Frontal cortex (tissue), 4 donors: ENCODE data around the gene NTN1. TPM values are rescaled to one million over a fixed set of nuclear protein-coding genes. Genes with fewer than 3 reads are reported as not detected.

Experiments used
- DNase-seq, 2 donors: peaks; one replicate each; pipeline ENCODE4 v3.0.0; 2012; ENCODE audit warnings: low spot score in 2 of 2
- FAIRE-seq: peaks from 2 replicates; lab custom pipeline; 2012; peaks lifted over from hg19 to GRCh38; lab: Jason Lieb, UNC
- small RNA-seq: library from RNA; depleted of rRNA; stranded (forward); fragments of <200 nt; gene quantifications from one replicate; pipeline ENCODE3, GENCODE V24; 2014
- total RNA-seq: library from RNA; depleted of rRNA; stranded (reverse); fragments of >200 nt; gene quantifications from one replicate; pipeline ENCODE4 v1.2.3, GENCODE V29; 2014
- donor health status: control.
- donor health status: control.
- donor health status: control.

Gene NTN1
- total RNA-seq, 1 donor from 2014 or later = 6.5 TPM

DNA sequence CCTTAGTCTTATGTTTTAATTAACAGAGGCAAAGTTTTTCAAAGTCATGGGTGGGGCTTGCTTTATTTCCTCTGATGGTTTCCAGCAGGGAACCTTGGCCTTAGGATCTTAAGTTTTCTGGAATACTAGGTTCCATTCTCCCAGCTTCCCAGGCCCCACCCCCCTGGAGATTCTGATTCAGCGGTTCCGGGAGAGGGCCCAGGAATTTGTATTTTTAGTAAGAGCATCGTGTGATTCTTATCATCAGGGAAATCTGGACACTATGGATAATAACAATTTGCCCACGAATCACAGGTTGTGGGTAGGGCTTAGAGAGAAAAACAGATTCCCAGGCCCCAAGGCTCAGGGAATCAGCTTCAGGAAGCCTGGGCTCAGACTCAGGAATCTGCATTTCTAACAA lies 263.6 kb downstream of the NTN1 start:
- no peak for DNase-seq
- no peak for FAIRE-seq

DNA sequence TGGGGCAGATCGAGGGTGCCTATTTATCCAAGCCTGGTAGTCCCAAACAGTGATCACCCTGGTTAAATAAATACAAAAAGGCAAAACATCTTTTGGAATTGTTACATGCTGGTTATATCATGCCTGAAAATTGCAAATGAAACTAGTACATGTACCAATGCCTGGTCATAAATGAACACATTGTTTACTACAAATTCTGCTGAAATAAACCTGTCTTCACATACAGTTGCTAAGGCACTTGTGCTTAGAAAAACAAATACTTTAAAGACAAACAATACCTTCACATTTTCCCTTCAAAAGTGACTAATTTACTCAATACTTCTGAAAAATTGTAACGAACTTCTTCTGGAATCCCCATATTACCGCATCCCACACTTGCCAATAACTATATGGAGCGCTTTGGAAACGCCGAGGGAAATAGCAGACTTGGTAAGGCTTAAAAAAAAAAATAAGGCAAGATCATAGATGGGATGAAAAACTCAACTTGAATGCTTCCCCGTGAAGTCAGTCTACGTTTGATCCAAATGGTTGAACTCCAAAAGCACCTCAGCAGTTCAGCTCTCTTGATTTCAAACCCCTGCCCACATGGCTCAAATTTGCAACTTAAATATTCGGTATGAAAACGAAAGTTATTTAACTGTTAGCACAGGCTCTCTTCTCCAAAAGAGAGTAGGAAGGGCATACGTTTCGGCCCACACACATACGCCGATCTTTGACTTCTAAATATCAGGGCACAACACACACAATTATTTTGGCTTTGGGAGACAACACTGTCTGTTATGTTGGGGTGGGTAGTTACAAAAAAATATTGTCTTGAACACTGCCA lies 264.5 kb downstream of the NTN1 start:
- FAIRE-seq (no peak), DNase-seq (no peak)

DNA sequence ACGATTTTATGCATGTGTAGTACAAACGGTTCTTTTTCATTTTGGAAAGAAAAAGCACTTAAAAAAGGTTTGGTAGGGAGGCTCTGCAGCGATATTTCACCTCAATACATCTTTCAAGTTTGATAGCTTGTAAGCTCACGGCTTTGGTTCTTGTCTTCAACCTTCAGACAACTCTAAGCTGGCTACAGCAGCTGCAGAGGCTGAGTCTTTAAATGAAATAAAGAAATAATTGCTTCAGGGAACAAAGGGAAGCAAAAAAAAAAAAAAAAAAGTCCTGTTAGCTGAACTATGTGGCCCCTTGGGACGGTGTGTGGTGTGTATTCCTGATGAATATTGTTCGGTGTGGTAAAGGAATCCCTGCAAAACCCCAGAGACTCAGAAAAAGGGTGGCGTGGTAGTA lies 265.1 kb downstream of the NTN1 start:
- DNase-seq = no peak
- no peak for FAIRE-seq

DNA sequence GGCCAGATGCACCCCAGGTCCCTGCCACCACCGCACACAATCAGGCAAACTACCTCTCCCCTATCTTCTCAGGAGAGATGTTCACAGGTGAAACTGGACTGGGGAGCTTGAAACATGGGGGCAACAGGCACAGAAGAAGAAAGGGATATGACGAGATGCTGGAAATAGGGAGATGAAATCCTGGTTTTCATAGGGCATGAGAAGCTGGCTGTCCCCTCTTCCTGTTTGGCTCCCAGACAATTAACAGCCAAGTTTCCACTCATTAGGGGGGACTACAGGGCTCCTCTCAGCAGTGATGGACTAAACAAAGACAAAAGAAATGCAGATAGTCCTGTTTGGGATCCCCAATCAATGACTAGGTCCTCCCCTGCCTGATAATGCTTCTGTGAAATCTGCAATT lies 266.0 kb downstream of the NTN1 start:
- FAIRE-seq (no peak), DNase-seq (no peak)

DNA sequence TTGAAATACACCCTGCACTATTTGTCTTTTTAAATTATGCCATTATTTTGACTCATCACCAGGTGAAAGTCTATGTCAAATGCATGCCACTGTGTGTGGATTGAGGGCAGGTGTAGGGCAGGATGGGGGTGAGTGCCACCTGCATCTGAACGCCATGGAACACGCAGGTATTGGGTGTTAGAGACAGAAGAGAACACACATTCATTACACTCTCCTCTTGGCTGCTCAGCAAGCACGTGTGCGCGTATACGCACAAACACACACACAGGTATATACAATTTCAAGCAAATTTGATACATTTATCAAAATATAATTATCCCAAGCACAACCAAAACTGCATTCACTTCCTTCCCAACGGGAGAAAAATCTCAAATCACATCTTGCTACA lies 268.9 kb downstream of the NTN1 start:
- DNase-seq (no peak), FAIRE-seq (no peak)

DNA sequence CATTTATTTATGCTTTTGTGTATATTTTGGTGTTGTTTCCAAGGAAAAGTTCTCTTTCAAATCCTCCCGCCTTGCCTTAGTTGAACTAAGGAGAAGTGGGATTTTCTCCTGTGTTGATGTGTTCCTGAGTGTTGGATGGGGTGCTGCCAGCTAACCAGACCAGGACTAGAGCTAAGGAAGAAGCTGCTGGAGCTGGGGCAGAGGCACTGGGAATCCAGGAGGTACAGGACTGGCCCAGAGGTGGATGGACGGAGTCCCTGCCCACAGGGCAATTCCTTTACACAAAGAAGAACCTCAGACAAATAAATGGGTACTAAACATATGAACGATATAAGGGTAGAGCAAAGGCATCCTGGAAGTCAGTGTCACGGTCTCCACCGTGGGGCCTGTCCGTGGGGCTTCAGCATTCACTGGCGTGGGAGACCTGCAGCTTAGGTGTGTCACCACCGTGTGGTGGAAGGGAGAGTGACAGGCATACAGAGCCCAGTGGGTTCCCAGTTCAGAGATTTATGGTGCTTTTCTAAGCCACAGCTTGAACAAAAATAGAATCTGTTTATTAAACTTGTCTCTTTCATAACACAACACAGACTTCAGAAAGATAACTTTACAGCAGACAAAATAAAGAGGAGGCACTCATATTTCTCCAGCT lies 270.7 kb downstream of the NTN1 start:
- FAIRE-seq = no peak

DNA sequence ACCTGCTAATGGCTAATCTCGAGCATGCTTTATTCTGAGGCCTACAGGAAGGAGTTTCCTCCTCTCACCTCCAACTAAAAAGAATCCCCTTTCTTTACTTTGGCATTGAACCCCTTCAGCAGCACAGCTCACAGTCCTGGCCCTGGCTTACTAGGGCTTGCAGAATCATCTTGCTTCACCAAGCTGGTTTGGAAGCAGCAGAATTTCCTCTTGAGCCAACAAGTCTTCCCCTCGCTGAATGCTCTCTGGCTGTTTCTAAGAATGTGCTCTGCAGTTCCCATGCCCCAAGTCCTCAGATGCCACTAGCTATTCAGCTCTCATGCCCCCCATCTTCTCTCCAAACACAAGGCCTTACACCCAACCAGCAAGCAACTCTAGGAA lies 271.2 kb downstream of the NTN1 start:
- DNase-seq (no peak), FAIRE-seq (no peak)

More for the DNA sequence above, 270.7 kb downstream of the NTN1 start:
- peak; percentile 12 to 60 for DNase-seq

Small RNAs within 50 kb of the gene (small RNA-seq; reads per million reads assigned to genes)
- gene AC005695.3 = not detected

Other genes starting within 250 kb of the NTN1 start
- gene MFSD6L, start 222.1 kb upstream of the NTN1 start, total RNA-seq = not detected
- under 0.01 TPM for gene PIK3R6, start 153.8 kb upstream of the NTN1 start, total RNA-seq
- gene PIK3R5, start 55.8 kb upstream of the NTN1 start, total RNA-seq = 0.41 TPM